AG08395 (cell line): ENCODE data around the gene BAG5.
A peak's percentile ranks its signal among the peaks of the same experiment; 100 is the strongest.

ENCODE experiments used
- DNase-seq: peaks from one replicate; pipeline ENCODE4 v3.0.0; 2012; ENCODE audit warnings: mixed read lengths, low spot score

BAG5 gene

DNA sequence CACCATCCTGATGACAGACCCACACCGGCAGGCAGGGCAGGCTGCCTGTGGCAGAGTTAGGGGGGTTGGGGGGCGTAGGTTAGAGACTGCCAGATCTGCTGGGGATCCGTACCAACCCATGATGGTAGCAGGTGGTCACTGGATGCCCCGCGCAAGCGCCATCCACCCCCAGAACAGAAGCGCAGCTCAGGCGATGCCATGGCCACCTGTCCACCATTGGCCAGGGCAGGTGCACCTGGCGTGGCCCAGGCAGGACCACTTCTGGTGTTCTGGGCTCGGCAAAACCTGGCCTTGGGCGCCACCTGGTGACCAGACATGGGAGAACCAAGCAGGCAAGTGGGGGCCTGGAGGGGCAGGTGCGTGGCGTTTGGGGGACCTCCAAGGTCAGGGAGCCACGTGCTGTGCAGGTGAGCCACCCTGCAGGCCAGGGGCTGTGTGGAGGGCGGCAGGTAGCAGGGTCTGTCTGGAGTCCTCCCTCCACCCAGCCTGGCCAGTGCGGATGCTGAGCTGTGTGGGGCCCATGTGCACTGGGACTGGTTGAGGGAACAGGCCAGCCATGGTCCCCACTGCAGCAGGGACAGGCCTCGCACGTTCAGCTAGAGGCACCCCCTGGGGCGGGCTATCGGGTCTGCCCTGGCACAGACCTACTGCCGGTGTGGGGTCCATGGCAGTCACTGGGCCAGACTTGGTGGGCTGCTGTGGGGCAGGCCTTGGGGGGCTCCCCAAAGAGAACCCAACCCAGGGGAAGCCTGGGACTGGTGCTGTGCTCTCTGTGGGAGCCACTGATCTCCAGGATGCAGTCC lies 15.6 kb downstream of the BAG5 start:
- peak; percentile 69 for DNase-seq

DNA sequence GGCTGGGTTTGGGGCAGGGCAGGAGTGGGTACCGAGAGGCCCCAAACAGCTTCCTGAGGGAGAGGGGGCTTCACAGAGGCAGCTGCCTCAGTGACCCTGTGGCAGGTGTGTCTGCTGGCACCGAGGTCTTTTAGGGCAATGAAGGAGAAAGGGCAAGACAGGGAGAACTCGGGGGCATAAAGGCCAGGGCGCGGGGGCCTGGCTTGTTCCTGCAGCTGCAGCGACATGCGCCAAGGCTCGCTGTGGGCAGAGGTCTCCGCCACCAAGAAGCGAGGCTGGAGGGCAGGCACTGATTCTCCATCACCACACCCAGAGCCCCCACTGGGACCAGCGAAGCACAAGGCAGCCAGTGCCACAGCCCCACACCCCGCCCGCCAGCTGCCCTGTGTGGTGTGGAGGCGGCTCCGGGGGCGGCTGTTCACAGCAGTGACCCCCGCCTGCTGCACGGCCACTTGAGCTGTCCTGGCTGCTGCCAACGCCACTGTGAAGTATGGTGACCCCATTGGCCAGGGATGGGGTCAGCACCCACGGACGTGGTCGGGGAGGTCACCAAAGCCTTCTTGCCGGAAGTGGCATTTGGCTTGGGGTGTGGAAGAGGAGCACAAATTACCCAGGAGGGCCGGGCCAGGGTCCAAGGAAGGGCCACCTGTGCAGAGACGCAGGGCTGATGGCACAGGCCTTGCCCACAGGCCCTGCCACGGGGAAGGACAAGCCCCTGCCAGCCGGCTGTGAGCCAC lies 16.4 kb downstream of the BAG5 start:
- no peak for DNase-seq

DNA sequence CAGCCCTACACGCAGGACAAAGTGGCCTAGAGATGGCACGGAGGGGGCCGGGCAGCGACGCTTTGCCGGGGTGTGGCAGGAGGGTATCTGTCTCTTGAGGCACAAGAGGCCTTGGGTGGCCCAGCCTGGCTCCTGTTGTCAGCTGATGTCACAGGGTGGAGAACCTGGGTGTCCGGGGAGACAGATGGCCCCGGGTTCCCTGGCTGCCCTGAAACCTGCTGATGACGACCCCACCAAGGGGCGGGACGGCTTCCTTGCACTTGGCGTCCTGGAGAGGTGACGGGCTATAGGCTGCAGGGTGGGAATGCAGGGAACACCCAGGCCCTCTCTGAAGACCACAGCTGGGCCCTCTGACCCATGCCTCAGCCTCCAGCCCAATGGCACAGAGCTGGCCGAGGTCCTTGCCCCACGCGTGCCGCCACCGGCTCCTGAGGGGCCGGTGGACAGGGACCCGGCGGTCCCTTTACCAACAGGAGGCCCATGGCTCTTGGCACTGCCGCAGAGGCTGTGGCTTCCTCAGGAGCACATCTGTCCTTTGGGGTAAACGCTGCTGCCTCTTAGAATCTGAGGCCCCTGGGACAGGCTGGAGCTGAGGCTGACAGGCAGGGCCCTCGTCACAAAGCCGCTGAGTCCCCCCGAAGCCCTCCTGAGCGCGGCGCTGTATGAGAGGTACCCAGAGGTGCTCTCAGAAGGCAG lies 17.1 kb downstream of the BAG5 start:
- no peak for DNase-seq

DNA sequence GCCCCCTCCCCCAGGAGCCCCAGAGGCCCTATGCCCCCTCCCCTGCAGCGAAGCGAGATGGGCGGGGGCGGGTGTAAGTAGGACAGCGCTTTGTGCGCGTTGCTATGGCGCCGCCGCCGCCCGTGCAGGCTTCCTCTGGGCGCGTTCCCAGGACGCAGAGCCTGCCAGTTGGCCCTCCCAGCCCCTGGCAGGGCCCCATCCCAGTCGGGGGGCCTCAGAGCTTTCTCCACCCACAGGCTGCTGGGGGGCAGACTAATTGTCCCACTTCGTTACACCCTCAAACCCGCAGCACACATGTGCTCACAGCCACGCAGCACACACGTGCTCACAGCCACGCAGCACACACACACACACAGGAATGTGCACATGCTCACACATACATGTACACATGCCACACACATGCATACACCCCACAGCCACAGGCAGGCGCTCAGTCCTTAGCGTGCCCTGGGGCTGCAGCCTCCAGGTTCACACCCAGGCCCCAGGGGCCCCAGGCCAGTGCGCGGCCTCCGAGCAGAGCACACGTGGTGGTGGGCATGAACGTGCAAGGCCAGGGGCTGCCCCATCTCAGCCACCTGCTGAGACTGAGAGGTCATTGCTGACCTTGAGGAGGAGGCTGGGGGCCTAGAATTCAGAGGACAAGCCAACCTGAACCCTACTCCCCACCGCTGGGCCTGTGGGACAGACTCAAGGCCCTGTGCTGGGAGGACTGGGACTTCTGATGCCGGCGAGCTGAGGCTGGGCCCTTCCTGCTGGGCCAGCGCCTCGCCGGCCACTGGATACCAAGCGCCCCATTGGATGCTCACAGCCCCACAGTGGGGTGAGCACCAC lies 17.9 kb downstream of the BAG5 start:
- no peak for DNase-seq

DNA sequence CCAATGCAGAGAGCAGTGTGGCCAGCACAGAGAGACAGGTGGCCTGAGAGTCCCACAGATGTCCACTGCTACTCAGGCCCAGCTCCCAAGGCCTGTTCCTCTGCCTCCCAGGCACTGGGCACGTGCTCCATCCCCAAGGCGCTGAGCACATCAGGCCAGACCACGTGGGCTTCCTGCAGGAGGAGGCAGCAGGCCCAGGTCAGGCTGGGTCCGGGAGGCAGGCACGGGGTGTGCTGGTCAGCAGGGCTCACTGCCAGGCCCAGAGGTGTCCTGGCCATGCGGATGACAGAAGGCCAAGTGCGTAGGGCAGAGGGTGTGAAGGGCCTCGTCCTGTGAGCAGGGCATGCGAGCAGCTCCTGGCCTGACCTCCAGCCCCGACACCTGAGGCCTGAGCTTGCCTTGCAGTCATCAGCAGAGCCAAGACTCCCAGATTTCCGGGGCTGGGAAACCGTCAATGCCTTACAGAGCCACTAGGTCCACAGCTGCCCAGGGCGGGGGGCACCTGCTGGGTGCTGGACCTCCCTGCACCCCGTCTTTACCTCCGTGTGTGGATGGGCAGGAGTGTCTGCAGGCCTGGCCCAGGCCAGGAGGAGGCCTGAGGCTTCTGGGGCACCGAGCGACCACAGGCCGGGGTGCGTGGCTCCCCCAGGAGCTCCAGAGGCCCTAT lies 18.6 kb downstream of the BAG5 start:
- no peak for DNase-seq

DNA sequence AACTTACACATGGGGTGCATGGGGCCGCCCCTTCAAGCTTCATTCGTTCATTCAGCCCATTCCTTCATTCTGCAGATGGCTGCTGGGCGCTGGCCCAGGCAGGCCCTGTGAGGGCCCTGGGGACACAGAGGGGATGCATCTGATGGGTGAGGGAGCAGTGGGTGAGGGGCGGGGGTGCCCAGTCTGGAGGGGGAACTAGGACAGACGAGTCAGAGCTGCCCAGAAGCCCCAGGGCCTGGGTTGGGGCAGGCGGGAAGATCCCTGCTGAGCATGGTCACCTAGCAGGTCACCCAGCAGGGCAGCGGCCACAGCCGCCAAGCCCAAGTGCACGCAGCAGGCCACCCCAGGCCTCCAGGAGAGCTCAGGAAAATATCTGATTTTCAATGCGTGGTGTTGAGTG lies 19.3 kb downstream of the BAG5 start:
- no peak for DNase-seq

DNA sequence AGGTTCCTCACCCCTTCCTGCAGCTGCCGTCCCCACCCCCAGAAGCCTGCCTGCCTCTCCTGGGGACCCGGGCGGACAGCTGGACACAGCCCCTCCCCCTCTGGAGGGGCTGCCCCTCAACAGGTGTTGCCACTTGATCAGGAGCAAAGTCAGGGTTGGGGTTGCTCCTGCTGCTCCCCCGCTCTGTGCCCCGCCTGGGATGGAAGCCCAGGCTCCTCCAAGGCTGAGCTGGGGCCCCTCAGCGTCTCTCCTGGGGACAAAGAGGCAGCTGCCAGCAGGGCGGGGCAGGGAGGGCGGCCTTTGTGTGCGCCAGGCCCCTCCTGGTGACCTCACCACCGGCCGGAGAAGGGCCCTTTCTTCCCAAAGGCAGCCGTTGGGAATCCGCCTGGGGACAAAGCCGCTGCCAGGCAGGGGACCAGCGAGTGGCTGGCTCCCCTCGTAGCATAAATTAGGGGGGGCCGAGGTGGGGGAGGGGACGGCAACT lies 19.8 kb downstream of the BAG5 start:
- DNase-seq = peak; percentile 70

DNA sequence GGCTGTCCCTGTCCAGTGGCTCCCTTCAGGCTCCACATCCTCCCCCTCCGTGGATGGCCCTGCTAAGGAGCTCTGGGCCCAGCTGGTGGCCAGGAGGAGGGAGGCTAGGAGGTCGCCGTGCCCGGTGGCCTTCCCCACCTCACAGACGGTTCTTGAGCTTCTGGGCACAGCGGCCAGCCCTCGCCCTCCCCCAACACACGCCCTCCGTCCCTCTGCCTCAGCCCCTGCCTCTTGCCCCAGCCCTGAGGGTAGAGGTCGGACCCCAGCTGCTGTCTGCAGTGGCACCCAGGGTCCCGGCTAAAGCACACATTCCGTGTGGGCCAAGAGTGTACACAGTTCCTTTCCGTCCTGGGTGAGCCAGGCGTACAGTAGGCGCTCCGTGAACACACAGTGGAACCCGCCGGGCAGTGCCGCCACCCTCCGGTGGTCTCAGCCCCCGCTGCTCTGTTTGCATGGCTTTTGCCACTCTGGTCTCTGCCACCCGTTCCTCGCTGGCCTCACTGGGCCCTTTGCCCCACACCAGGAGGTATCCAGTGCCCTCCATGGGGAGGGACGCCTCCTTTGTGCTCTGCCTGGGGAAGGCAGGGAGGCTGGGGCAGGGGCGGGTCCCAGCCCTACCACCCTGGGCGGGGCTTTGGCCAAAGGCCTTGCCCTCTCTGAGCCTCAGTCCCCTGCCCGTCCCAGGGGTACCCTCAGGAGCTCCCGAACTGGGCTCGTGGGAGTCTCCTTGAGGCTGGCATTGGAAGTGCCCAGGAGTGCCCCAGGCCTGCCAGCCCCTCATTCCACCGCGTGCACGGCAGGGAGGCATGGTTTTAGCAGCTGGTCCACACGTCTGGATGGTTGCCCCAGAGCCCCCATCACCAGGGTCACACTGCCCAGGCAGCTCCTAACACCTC lies 20.5 kb downstream of the BAG5 start:
- DNase-seq = no peak

DNA sequence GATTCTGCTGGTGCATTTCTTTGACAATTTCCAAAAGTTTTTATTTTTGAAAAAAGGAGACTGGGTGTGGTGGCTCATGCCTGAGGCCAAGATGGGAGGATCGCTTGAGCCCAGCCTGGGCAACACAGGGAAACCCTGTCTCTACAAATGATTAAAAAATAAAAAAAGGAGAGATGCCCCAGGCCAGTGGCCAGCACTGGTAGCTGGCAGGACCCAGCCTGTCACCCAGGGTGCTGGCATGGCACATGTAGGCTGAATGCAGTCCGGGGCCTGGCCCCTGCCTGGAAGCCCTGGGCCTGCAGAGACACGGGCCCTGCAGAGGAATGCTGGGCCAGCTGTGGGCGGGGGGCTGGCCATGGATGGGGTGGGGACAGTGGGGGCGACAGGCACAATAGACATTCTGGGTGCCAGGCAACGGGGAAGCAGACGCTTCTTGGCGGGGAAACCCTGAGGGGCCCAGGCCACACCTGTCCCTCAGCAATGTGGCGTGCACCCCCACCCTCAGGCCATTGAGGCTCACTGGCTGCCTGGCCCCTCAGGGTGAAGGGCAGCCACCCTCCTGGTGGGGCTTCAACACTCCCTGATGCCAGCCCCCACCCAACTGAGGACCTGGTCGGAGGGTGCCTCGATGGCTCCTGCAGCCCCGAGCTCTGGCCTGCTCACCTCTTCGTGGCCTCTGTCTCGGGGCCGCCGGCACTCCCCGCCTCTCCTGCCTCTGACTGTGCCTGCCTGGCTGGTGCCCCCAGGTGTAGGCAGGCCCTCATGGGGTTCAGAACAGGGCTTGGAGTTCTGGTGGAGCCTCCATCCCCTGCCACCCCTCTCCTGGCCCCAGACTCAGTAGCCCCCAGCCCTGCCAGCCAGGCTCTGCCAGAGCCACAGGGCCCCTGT lies 21.4 kb downstream of the BAG5 start:
- DNase-seq = no peak

DNA sequence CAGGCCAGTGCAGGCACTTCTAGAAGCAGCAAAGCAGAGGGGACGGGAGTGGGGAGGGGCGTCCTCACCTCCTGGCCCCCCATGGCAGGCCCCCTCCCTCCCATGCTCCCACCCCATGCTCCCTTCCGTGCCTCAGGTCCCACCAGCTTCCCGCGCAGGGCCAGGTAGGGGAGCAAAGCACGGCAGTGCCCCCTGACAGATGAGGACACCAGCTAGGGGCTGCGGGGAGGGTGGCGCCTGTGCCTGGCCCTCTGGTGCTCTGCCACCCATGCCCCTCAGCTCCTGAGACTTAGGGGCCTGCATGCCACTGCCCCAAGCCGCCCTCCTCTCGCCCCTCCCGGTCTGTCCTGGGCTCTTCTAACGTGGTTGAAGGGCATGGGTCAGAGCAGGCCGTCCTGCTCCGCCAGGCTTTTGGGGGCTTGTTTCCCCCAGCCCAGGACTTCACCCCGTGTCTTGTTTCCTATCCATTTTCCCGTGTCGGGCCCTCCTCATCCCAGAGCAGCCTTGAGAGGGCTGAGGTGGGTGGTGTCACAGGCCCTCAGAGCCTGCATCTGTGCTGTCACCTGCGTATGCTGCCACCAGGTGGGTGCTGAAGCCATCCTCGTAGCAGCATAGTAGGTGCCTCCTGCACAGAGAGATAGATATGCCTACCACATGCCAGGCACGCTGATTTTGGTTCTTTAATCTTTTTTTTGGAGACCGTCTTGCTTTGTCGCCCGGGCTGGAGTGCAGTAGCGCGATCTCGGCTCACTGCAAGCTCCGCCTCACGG lies 23.2 kb downstream of the BAG5 start:
- no peak for DNase-seq

DNA sequence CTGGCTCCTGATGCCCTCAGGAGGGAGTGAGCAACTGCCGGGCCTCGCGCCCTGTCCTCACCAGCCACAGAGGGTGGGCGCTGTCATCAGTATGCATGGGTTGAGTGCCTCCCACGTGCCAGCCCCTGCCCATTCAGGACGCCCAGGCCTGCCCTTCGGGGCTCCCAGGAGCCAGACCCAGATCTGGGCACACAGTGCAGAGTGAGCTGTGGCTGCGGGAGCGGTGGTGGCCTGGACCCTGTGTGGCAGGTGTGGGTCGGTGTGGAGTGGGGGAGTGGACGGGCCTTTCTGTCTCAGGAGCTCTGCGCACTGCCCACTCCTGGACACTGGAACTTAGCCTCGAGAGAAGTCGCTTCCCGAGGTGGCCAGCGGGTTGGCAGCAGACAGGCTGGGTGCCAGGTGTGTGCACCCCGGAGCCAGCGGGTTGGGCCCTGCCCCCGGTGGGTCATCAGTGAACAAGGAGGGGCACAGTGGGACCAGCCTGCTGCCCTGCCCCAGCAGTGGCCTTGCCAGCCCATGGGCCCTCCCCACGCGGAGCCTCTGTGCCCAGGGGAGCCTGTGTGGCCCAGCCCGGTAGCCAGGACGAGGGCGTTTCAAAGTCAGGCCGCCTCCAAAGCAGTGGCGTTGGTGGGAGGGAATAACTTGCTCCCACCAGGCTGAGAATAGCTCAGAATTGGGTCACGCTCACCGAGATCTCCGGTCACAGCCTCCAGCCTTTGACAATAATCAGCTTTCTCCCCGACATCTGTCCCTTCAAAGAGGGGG lies 24.0 kb downstream of the BAG5 start:
- no peak for DNase-seq

DNA sequence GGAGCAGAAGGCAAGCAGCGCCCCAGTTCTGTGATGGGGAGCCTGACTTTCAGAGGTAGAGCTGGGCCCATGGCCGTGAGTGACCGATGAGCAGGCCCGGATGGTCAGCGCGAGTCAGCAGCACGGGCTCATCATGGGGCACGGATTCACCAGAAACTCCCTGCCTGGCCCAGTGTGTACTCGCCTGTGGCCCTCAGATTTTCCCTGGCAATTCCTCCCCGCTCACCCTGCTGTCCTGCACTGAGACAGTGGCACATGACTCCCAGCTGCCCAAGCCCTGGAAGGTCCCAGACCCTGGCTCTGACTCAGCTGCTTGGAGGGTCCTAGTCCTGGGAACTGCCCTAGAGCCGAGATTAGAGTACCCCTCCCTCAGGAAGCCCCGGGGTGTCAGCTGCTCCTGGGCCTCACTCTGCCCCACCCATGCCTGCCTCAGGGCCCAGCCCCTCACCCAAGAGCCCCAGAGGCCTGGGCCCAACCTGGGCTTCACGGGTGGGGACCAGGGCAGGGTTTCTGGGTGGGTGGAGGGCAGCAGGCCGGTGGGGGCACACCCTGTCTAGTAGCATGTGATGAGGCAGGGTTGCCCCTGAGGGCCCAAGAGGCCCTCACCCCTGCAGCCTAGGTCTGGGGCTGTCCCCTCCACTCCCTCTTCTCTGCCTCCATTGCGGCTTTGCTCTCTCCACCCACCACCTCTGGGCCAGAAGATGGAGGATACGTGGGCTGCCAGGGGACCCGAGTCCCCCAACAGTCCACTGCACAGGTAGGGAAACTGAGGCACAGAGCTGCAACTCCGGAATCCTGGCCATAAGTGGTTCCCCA lies 25.1 kb downstream of the BAG5 start:
- DNase-seq = no peak

DNA sequence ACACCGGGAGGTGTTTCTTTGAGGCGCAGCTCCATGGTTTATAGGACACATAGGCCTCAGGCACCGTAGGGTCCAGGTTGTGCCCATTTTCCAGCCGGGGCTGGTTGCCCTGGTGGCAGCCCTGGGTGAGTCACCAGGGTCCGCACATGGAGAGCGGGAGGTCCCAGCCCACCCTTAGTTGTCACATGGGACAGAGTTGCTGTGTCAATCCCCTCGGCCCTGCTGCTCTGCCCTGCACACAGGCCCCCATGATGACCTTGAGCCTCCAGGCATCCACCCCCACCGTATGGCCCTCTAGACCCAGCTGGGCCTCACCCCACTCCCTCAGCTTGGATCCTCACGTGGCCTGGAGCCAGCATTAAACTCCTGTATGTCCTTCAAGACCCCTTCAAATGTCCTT lies 25.8 kb downstream of the BAG5 start:
- no peak for DNase-seq

DNA sequence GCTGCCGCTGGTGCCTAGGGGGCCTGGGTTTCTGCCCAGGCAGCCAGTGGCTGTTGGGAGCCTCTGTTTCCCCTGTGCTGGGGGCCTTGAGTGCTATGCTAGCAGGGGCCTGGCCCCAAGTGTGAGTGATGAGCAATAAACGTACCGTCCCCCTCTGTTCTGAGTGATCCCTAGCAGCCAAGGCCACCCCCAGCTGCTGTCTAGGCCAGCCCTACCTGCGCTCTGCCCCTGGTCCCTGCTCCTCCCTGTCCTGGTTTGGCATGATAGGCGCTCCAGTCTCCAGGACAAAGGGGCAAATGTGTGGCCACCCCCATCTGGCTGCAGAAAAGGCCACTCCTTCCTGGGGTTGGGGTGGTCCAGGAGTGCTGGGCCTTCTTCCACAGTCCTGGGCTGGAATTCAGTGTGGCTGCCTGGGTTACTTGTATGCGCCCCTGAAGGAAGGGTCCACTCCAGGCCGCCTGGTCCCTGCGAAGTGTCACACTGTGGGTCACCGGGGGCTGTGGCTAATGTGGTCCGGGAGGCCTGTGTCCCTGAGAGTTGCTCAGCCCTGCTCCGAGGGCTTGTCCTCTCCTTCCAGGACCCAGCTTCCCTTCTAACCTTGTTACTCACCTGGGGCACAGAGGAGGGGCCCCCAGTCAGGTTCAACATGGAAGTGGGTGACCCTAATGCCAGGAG lies 26.4 kb downstream of the BAG5 start:
- DNase-seq = no peak

DNA sequence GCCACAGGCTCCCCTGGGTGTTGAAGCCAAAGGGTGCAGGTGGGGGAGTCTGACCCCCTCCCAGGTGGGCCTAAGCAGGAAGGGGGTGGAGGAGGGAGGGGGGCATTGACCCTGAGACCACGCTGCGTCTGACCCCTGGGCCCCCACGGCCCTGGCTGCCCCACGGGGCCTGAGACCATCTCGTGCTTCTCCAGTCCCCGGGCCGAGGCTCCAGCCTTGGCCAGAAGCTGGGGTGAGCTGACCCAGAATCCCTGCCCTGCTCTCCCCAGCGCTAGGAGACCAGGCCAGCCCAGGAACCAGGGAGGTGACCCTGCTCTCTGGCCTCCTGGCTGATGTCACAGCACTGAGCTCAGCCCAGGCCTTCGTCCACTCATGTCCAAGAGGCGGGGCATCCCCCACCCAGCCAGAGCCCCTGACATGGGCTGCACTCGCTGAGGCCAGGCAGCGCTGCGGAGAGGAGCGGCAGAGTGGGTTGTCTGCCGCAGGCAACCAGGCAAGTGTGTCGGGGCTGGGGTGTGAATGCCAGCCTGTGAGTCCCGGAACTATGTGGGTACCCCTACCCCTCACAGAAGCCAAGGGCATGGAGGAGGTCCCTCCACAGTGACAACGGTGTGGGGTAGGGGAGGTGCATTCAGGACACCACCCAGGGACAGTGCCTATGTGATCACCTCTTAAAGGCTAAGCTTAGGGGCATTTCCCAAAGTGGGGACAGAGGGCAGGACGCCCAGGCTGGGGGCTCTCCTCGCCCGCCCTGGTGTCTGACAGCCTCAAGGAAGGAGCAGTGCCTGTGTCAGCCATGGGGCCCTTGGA lies 27.2 kb downstream of the BAG5 start:
- DNase-seq = no peak
